ENCODE measurements around the gene RYR3.

Gene RYR3

GRCh38 chr15:33729653-33730052, 418.9 kb downstream of the RYR3 start:
- peak; percentile 50 for DNase-seq

- no peak for DNase-seq
Measured at GRCh38 chr15:33730815-33731214, 420.0 kb downstream of the RYR3 start.

DNA sequence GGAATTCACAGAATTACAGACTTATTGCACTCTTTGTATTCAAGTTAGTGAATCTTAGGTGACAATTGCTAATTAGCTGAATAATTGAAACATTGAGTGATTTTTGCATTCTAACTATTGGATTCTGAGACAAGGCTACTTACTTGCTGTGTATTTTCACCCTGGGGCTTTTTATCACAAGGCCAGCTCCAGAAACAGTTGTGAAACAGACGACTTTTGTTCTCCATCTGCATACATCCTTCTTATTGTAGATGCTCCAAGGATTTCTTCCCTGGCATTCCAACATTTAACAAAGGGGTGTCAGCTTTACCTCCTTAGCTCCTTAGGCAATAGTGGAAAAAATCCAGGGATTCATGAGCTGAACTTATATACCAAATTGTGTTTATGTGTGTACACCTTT, 424.4 kb downstream of the RYR3 start:
- no peak for DNase-seq

- DNase-seq = peak; percentile 51
Measured at GRCh38 chr15:33735637-33736247, 425.0 kb downstream of the RYR3 start.

DNA sequence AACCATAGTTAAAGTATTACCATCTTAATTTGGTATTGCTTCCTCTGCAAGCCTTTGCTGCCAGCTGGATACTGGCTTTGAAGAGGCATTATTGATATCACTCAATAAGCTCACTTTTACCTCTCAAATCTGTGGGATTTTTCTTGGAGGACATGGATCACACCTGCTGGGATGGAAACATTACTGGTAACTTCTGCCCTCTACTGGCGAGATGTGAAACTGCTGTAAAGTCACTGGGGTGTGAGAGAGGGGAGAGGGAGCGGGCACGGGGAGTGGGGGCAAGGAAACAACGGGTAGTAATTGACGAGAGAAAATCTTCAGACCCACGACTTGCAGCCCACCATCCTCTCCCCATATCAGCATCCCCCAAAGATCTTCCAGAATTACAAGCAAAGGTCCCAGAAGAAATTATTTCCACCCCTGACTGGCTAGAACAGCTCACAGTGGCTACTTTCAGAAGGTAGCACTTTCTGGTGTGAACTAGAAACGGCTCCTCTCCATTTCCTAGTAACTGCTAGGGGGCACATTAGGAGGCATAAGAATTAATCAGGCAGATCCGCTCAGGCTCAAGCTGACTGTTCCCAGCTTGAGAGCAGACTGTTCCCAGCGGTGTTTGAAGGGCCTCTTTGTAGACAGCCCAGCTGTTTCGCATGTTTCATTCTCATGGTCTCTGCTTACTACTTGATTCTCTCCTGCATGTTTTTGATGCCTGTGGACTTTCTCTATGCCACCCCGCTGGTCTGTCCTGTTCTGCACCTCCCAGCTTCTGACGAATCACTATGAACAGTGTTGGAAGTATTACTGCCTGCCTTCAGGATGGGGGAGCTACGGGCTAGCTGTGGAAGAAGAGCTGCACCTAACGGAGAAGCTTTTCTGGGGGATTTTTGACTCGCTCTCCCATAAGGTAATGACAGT, 427.2 kb downstream of the RYR3 start:
- DNase-seq = peak; percentile 52

GRCh38 chr15:33738941-33739664, 428.3 kb downstream of the RYR3 start:
- no peak for DNase-seq

GRCh38 chr15:33742306-33742705, 431.5 kb downstream of the RYR3 start:
- DNase-seq = no peak

DNA sequence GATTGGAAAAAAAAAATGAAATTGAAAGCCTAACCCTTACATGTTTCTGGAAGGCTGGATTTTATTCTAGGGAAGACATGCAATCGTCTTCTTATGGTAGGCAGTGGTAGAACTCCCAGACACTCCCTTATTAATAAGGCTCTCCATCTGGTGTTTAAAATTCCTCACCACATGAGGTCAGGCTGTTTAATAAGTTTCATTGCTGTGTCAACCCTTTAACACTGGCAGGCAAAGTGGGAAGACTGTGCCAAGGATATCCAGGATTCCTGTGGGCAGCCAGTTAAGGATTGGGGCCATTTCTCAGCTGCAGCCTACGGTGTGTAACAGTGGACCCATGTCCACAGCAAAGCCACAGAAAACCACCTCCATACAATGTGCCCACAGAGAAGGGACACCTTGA, 432.0 kb downstream of the RYR3 start:
- peak; percentile 8 for DNase-seq

- no peak for DNase-seq
Measured at GRCh38 chr15:33746203-33746602, 435.4 kb downstream of the RYR3 start.

DNA sequence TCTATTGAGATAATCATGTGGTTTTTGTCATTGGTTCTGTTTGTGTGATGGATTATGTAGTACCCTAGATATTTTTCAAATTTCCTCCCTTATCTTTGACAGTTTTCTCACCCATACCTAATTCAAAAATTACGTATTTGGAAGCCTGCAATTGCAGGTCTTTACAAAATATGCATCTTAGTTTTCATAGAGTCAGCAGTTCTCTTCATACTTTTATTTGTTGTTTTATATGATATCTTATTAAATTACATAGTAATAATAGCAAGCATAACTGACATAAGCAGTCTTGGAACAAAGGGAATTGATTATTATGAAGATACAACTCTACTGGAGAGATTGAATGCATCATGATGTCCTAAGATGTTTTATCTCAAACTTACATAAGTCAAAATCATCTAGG, 442.2 kb downstream of the RYR3 start:
- DNase-seq = no peak

GRCh38 chr15:33754242-33754641, 443.5 kb downstream of the RYR3 start:
- no peak for DNase-seq

DNA sequence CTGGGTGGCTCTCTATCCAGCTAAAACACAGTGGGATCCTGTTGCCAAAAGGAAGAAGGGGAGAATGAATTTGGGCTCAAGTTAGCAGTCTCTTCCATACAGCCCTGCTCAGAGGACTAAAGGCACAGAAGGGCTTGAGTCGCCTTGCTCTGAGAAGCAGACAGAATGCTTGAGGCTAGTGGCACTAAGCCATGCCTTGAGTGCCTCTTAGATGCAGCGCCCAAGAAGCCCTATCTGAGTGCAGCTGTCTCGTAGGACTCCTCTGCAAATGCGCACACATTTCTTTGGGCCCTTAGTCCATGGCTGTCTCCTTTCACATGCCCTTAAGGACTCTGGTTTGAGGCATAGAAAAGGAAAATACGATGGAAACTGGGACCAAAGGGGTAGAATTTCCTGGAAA, 446.2 kb downstream of the RYR3 start:
- no peak for DNase-seq

GRCh38 chr15:33757516-33758232, 446.9 kb downstream of the RYR3 start:
- DNase-seq = no peak

DNA sequence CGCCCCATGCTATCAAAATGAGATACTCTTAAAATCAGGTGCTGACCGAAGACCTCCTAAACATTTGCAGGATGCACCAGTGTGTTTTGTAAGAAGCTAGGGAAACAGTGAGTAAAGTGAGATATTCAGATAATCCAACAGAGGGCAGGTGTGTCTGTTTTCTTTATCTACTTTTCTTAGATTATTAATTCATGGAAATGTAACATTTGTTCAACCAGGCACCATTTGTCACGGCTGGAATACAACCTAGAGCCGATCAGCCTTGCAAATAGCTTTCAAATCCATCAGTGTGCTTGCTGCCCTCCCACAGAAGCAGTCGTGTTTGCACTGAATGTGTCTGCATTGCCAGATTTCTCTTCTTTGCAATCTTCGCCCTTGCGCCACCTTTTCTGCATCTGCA, 455.6 kb downstream of the RYR3 start:
- DNase-seq = peak; percentile 18

GRCh38 chr15:33768670-33769190, 458.0 kb downstream of the RYR3 start:
- DNase-seq = no peak

DNA sequence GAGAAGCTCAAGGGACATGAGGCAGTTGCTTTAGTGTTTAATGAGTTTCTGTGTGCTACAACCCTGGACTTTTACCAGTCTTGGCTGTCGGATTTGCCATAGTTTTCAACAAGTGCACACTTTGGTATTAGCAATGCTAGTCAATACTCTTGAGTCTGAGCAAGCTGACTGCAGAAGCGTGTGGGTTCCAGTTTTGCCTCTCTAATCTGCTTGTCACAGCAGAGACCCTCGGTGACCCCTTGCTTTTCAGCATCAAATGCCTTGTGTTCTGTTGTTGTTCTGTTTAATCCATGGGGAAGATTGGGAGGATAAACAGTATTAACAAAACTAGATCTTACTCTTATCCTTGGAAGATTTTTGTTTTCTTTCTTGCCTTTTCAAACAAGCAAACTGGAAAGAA, 463.2 kb downstream of the RYR3 start:
- no peak for DNase-seq

DNA sequence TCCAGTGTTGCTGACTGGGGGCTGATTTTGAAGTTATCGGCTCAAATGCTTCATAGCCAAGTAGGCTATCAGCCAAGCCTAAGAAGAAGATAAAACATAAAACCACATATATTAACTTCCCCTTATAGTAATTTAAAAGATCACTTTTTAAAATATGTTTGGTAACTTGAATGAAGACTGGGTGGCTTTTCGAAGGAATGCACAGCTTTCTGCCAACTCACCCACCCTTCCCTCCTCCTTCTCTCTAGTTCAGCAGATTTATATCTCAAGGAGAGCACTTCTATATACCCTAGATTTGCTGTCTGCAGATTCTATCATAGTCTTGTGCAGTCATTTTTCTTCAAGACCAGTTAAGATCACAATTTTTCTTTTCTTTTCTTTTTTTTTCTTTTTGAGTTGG, 468.1 kb downstream of the RYR3 start:
- DNase-seq = no peak

- DNase-seq = no peak
Measured at GRCh38 chr15:33780011-33780768, 469.4 kb downstream of the RYR3 start.

GRCh38 chr15:33782966-33783365, 472.2 kb downstream of the RYR3 start:
- no peak for DNase-seq

DNA sequence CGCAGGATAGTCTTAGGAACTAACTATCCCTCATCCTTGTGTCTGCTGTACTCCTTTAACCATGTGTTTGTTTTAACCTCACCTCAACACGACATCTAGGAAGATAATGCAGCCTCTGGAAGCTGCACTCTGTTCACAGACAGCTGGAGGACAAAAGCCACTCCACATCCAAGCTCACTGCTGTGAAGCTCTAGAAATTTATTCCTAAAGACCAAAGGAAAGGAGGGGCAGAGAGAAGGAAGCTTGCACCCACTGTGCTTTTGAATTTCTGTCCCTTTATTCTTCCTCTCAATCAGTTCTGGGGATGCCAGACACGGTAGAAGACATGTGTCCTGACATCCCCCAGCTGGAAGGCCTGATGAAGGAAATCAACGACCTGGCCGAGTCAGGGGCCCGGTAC, 474.6 kb downstream of the RYR3 start:
- no peak for DNase-seq

- DNase-seq = peak; percentile 62
Measured at GRCh38 chr15:33788906-33789540, 478.3 kb downstream of the RYR3 start.

GRCh38 chr15:33794453-33794852, 483.7 kb downstream of the RYR3 start:
- DNase-seq = no peak

Data from NCI-H2171 treated with DMSO at 0.1 percent for 48 hours (cell line).